GM12878 (cell line): ENCODE results near the gene SMAD5. TPM values are rescaled to one million over a fixed set of nuclear protein-coding genes. Genes with fewer than 3 reads are reported as not detected.

Experiments
- ATAC-seq: fragments of 200-7000 bp; cut with Tn5 transposase; 3 replicates; pipeline ENCODE4 v1.9.1; 2020; ENCODE audit warnings: mild to moderate bottlenecking, moderate library complexity
- BruUV-seq: library from RNA; stranded (reverse); fragments of 400-500 nt; replicated peaks from 2 replicates; lab custom pipeline; 2021; lab: Mats Ljungman, UMichigan
- CTCF ChIA-PET: fragments of 300-600 bp; sonication (Branson Sonifier 250); formaldehyde crosslinking; extraction: SDS; loops from one replicate; lab custom pipeline; 2021; ENCODE audit warnings: inconsistent platforms; lab: Yijun Ruan, JAX
- POLR2A ChIA-PET: fragments of 350-600 bp; formaldehyde crosslinking; extraction: SDS; loops from one replicate; lab custom pipeline; 2021; ENCODE audit warnings: inconsistent platforms; lab: Charles Lee
- RAD21 ChIA-PET: fragments of 300-600 bp; sonication (Branson Sonifier 250); formaldehyde crosslinking; loops from one replicate; lab custom pipeline; 2023; ENCODE audit warnings: antibody characterized with exemption; ENCODE audit not compliant: unreplicated experiment; lab: Charles Lee
- SMC1A ChIA-PET: fragments of 300-600 bp; sonication (Branson Sonifier 250); formaldehyde crosslinking; loops from one replicate; lab custom pipeline; 2023; ENCODE audit not compliant: unreplicated experiment, uncharacterized antibody; lab: Charles Lee
- DNase-seq: peaks from one replicate; pipeline ENCODE4 v3.0.0-alpha.2; 2011; ENCODE audit warnings: low read depth, low spot score
- FAIRE-seq: peaks from 3 replicates; lab custom pipeline; 2011; peaks lifted over from hg19 to GRCh38; lab: Jason Lieb, UNC
- H2AFZ ChIP-seq: 2 replicates; pipeline ENCODE4 v1.6.0; 2011; ENCODE audit warnings: low read depth, low read length, control low read depth; ENCODE audit not compliant: control insufficient read depth
- H3K27ac ChIP-seq: 2 replicates; pipeline ENCODE4 v1.5.1; 2011; ENCODE audit warnings: control low read depth; ENCODE audit not compliant: control insufficient read depth, insufficient read depth
- H3K27me3 ChIP-seq, 2 experiments: replicated peaks in 1 of 2; 2 replicates each; pipeline versions ENCODE4 v1.6.0 to v1.6.1; 2011; ENCODE audit warnings: low read length in 1 of 2; ENCODE audit not compliant: control insufficient read depth in 2 of 2, insufficient read depth in 2 of 2
- H3K36me3 ChIP-seq, 2 experiments: 2 replicates each; pipeline ENCODE4 v1.5.1; 2011; ENCODE audit warnings: low read length in 1 of 2; ENCODE audit not compliant: control insufficient read depth in 2 of 2, insufficient read depth in 2 of 2
- H3K4me1 ChIP-seq: 2 replicates; pipeline ENCODE4 v1.6.1; 2011; ENCODE audit warnings: mild to moderate bottlenecking, low read length, moderate library complexity, mixed read lengths; ENCODE audit not compliant: control insufficient read depth, insufficient read depth
- H3K4me2 ChIP-seq: 2 replicates; pipeline ENCODE4 v1.6.0; 2011; ENCODE audit warnings: control low read depth; ENCODE audit not compliant: control insufficient read depth, insufficient read depth
- H3K4me3 ChIP-seq: fragments of 200-600 bp; sonication (generic); 2 replicates; pipeline ENCODE4 v1.5.1; 2016
- H3K79me2 ChIP-seq: 2 replicates; pipeline ENCODE4 v1.6.0; 2011; ENCODE audit warnings: low read length; ENCODE audit not compliant: control insufficient read depth, insufficient read depth
- H3K9ac ChIP-seq: 2 replicates; pipeline ENCODE4 v1.8.0; 2011; ENCODE audit warnings: low read length, control low read depth, mixed read lengths; ENCODE audit not compliant: control insufficient read depth, insufficient read depth
- H3K9me3 ChIP-seq: replicated peaks from 3 replicates; pipeline ENCODE4 v1.5.1; 2011; ENCODE audit warnings: mild to moderate bottlenecking, low read length; ENCODE audit not compliant: control insufficient read depth, insufficient read depth
- H4K20me1 ChIP-seq: 2 replicates; pipeline ENCODE4 v1.6.0; 2011; ENCODE audit not compliant: control insufficient read depth, insufficient read depth
- EED ChIP-seq: sonication (generic); IDR thresholded peaks from 2 replicates; pipeline ENCODE4 v1.6.1; 2016; ENCODE audit warnings: antibody characterized with exemption, low read depth
- KAT2A ChIP-seq: conservative IDR thresholded peaks from 2 replicates; pipeline ENCODE4 v1.6.1; 2011; ENCODE audit warnings: low read depth, low read length; ENCODE audit not compliant: control insufficient read depth
- MYB ChIP-seq: fragments of 150-350 bp; IDR thresholded peaks from 2 replicates; pipeline ENCODE4 v1.6.1; 2014; ENCODE audit warnings: mild to moderate bottlenecking, low read depth, low read length, borderline replicate concordance
- NFYA ChIP-seq: IDR thresholded peaks from 2 replicates; pipeline ENCODE4 v1.6.1; 2011; ENCODE audit warnings: low read depth, mild to moderate bottlenecking, low read length, improper control_type of control experiment, borderline replicate concordance
- RAD21 ChIP-seq: IDR thresholded peaks from 2 replicates; pipeline ENCODE4 v1.6.1; 2011; ENCODE audit warnings: mild to moderate bottlenecking, low read depth, low read length, moderate library complexity; ENCODE audit not compliant: insufficient read depth
- SMC3 ChIP-seq: IDR thresholded peaks from 2 replicates; pipeline ENCODE4 v1.6.1; 2011; ENCODE audit warnings: low read length, improper control_type of control experiment, borderline replicate concordance
- SPI1 ChIP-seq: IDR thresholded peaks from 2 replicates; pipeline ENCODE4 v1.6.1; 2011; ENCODE audit warnings: low read depth, mild to moderate bottlenecking, low read length, moderate library complexity, borderline replicate concordance; ENCODE audit not compliant: insufficient read depth
- WGBS: methylation state at CpG from one replicate; pipeline ENCODE4 v1.1.6; 2016; ENCODE audit warnings: low lambda C conversion rate; ENCODE audit not compliant: insufficient replicate concordance, insufficient coverage; ENCODE audit errors: missing lambda C conversion rate; 5-methylcytosine and 5-hydroxymethylcytosine counted together
- in situ Hi-C: fragments of 300-500 bp; cut with MboI; formaldehyde crosslinking; loops from 9 replicates; pipeline ENCODE4 v1.14.3; 2018; ENCODE audit warnings: mixed read lengths
- intact Hi-C: fragments of 100-400 bp; cut with micrococcal nuclease; formaldehyde crosslinking; loops from one replicate; pipeline ENCODE4 v1.14.2; 2022; ENCODE audit not compliant: unreplicated experiment
- polyA plus RNA-seq, 11 experiments: library from polyadenylated mRNA; depleted of rRNA in 4 of 11; unstranded in 6 of 11; stranded (reverse) in 5 of 11; fragments of >200 nt; fragmentation: Nextera tagmentation in 4 of 11; fragmentation: Illumina TruSeq in 1 of 11; extraction: Ambion mirVana in 4 of 11; extraction: Trizol in 1 of 11; gene quantifications; 1 replicate in 1 of 11; 2 replicates in 10 of 11; pipeline versions ENCODE4 v1.2.1 to v1.2.3, GENCODE V29; 2011 to 2016; ENCODE audit warnings: inconsistent platforms in 2 of 11, missing spikeins in 2 of 11, low read depth in 1 of 11
- total RNA-seq, 4 experiments: library from RNA; depleted of rRNA in 3 of 4; stranded (reverse); fragments of >200 nt in 3 of 4; fragmentation: Illumina TruSeq in 1 of 4; extraction: Trizol in 1 of 4; gene quantifications; 2 replicates each; pipeline versions ENCODE4 v1.2.1 to v1.2.3, GENCODE V29; 2013 to 2021
- TF ChIP-seq, protein P1 (sequence below): fragments of 450-650 bp; IDR thresholded peaks from 2 replicates; pipeline ENCODE4 v1.6.1; 2016; ENCODE audit warnings: mild to moderate bottlenecking
- TF ChIP-seq, protein P2 (sequence below): fragments of 450-650 bp; IDR thresholded peaks from 2 replicates; pipeline ENCODE4 v1.6.1; 2017; ENCODE audit warnings: low read depth, mild to moderate bottlenecking, moderate library complexity
- TF ChIP-seq, protein P3 (sequence below): fragments of 450-650 bp; formaldehyde crosslinking; IDR thresholded peaks from 2 replicates; pipeline ENCODE4 v1.5.0; 2022; ENCODE audit warnings: mild to moderate bottlenecking, missing genetic modification characterization
- TF ChIP-seq, protein P4 (sequence below): fragments of 450-650 bp; IDR thresholded peaks from 2 replicates; pipeline ENCODE4 v1.6.1; 2017; ENCODE audit warnings: antibody characterized with exemption, mild to moderate bottlenecking, moderate library complexity

Gene SMAD5
- total and polyA plus RNA-seq, 10 of the 15 experiments (the other 5 are each of a cell fraction or from before 2014, with no cell fraction given) = 3.6 to 40.6 (median 11.7) TPM

DNA sequence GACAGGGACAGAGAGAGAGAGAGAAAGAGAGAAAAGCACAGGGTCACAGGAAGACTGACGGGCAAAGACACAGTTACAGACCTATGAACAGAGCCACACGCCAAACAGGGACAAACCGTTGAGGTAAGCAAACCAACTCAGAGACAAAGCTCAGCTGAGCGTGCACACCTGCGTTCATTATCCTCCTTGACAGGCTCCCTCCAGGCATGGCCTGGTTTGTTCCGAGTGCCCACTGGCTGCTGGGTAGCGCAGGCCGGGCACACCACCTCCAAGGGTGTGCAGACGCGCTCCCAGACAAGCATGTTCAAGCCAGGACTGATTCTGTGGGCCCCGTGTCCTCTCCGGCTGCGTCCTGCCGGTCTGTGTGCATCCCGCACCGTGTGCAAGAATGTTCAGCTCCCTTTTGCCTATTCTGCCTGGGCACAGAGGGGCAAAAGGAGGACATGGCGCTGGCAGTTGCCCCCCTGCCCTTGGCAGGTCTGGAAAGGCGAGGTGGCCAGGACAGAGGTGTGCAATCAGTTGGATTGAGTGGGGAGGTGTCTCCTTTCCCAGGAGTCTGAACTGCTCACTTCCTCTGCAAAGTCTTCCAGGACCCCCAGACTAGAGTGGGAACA is 60.8 kb downstream of the SMAD5 start:
- DNase-seq (no peak), ATAC-seq (peak; percentile 26), FAIRE-seq (no peak)
- no peaks in the 10 kb centered on the region for H3K9me3 ChIP-seq
- H4K20me1 ChIP-seq = no peaks in the 10 kb centered on the region
- H3K9ac ChIP-seq = no peak overlapping the region
- H2AFZ ChIP-seq = no peak overlapping the region
- H3K79me2 ChIP-seq = no peaks in the 10 kb centered on the region
- H3K36me3 ChIP-seq = no peaks in the 10 kb centered on the region
- in situ Hi-C loops = no loop called here
- no TSS peak for BruUV-seq
- intact Hi-C loops = no loop called here
- 66% methylated on average over 18 of the region's 18 CpGs for WGBS
- H3K4me2 ChIP-seq = no peak overlapping the region
- ChIA-PET SMC1A (no interaction called here), POLR2A (no interaction called here), RAD21 (interaction anchor here (0.7 kb wide), 1 partner anchor 112 kb away, joined by 3 read pairs; no protein-coding TSS in a partner anchor), CTCF (no interaction called here)
- H3K4me1 ChIP-seq = no peaks in the 10 kb centered on the region
- no peak overlapping the region for H3K4me3 ChIP-seq
- H3K27ac ChIP-seq = no peak overlapping the region
- peaks cover 0 to 7% of the 10 kb centered on the region in 2 experiments; a peak in 3 of 4 replicates for H3K27me3 ChIP-seq
- TF ChIP-seq, protein P1, sequence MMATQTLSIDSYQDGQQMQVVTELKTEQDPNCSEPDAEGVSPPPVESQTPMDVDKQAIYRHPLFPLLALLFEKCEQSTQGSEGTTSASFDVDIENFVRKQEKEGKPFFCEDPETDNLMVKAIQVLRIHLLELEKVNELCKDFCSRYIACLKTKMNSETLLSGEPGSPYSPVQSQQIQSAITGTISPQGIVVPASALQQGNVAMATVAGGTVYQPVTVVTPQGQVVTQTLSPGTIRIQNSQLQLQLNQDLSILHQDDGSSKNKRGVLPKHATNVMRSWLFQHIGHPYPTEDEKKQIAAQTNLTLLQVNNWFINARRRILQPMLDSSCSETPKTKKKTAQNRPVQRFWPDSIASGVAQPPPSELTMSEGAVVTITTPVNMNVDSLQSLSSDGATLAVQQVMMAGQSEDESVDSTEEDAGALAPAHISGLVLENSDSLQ = no peak
- TF ChIP-seq SPI1 (no peak), EED (no peak), KAT2A (no peak), SMC3 (no peak), NFYA (no peak), RAD21 (no peak), MYB (no peak)
- TF ChIP-seq, protein P2, sequence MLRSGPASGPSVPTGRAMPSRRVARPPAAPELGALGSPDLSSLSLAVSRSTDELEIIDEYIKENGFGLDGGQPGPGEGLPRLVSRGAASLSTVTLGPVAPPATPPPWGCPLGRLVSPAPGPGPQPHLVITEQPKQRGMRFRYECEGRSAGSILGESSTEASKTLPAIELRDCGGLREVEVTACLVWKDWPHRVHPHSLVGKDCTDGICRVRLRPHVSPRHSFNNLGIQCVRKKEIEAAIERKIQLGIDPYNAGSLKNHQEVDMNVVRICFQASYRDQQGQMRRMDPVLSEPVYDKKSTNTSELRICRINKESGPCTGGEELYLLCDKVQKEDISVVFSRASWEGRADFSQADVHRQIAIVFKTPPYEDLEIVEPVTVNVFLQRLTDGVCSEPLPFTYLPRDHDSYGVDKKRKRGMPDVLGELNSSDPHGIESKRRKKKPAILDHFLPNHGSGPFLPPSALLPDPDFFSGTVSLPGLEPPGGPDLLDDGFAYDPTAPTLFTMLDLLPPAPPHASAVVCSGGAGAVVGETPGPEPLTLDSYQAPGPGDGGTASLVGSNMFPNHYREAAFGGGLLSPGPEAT = no peak
- TF ChIP-seq, protein P3, sequence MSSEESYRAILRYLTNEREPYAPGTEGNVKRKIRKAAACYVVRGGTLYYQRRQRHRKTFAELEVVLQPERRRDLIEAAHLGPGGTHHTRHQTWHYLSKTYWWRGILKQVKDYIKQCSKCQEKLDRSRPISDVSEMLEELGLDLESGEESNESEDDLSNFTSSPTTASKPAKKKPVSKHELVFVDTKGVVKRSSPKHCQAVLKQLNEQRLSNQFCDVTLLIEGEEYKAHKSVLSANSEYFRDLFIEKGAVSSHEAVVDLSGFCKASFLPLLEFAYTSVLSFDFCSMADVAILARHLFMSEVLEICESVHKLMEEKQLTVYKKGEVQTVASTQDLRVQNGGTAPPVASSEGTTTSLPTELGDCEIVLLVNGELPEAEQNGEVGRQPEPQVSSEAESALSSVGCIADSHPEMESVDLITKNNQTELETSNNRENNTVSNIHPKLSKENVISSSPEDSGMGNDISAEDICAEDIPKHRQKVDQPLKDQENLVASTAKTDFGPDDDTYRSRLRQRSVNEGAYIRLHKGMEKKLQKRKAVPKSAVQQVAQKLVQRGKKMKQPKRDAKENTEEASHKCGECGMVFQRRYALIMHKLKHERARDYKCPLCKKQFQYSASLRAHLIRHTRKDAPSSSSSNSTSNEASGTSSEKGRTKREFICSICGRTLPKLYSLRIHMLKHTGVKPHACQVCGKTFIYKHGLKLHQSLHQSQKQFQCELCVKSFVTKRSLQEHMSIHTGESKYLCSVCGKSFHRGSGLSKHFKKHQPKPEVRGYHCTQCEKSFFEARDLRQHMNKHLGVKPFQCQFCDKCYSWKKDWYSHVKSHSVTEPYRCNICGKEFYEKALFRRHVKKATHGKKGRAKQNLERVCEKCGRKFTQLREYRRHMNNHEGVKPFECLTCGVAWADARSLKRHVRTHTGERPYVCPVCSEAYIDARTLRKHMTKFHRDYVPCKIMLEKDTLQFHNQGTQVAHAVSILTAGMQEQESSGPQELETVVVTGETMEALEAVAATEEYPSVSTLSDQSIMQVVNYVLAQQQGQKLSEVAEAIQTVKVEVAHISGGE (CRISPR knock-in tag) = no peak
- TF ChIP-seq, protein P4, sequence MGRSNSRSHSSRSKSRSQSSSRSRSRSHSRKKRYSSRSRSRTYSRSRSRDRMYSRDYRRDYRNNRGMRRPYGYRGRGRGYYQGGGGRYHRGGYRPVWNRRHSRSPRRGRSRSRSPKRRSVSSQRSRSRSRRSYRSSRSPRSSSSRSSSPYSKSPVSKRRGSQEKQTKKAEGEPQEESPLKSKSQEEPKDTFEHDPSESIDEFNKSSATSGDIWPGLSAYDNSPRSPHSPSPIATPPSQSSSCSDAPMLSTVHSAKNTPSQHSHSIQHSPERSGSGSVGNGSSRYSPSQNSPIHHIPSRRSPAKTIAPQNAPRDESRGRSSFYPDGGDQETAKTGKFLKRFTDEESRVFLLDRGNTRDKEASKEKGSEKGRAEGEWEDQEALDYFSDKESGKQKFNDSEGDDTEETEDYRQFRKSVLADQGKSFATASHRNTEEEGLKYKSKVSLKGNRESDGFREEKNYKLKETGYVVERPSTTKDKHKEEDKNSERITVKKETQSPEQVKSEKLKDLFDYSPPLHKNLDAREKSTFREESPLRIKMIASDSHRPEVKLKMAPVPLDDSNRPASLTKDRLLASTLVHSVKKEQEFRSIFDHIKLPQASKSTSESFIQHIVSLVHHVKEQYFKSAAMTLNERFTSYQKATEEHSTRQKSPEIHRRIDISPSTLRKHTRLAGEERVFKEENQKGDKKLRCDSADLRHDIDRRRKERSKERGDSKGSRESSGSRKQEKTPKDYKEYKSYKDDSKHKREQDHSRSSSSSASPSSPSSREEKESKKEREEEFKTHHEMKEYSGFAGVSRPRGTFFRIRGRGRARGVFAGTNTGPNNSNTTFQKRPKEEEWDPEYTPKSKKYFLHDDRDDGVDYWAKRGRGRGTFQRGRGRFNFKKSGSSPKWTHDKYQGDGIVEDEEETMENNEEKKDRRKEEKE = no peak
